ENCODE data around the gene NFKBIL1. TPM values are rescaled to one million over a fixed set of nuclear protein-coding genes. Genes with fewer than 3 reads are reported as not detected.

NFKBIL1 gene
- total and polyA plus RNA-seq, 4 donors = 3.3 to 9.6 (median 7.4) TPM

Small RNAs within 50 kb of the gene (small RNA-seq; reads per million reads assigned to genes)
- gene AL663061.1 = not detected
- 207 reads per million, percentile 98 among the genes with 10 or more reads in this experiment for gene SNORD117
- gene SNORD84 = not detected

Other genes starting within 250 kb of the NFKBIL1 start
Only the 30 nearest of the 31 such genes appear.
- gene HLA-B, start 190.4 kb upstream of the NFKBIL1 start, total RNA-seq = 100 to 1,000 TPM; 341 to 369 TPM
- gene HLA-B, start 190.4 kb upstream of the NFKBIL1 start, polyA plus RNA-seq = 100 to 1,000 TPM; 464 to 864 TPM
- 1 to 10 TPM; 3.3 to 9.1 TPM for gene MICA, start 144.0 kb upstream of the NFKBIL1 start, total RNA-seq
- 1 to 10 TPM; 3.2 to 5.0 TPM for gene MICA, start 144.0 kb upstream of the NFKBIL1 start, polyA plus RNA-seq
- 1 to 10 TPM; 1.8 to 4.9 TPM for gene MICB, start 49.5 kb upstream of the NFKBIL1 start, total RNA-seq
- gene MICB, start 49.5 kb upstream of the NFKBIL1 start, polyA plus RNA-seq = under 1 TPM; 0.19 to 0.66 TPM
- gene MCCD1, start 18.6 kb upstream of the NFKBIL1 start, total RNA-seq = under 1 TPM in 1 of 2 donors, not detected in 1; 0.56 TPM
- not detected for gene MCCD1, start 18.6 kb upstream of the NFKBIL1 start, polyA plus RNA-seq
- gene DDX39B, start 5.6 kb upstream of the NFKBIL1 start, total RNA-seq = 100 to 1,000 TPM; 151 to 254 TPM
- 100 to 1,000 TPM in 1 of 2 donors, 10 to 100 TPM in 1; 75.0 to 120 TPM for gene DDX39B, start 5.6 kb upstream of the NFKBIL1 start, polyA plus RNA-seq
- under 1 TPM; 0.14 to 0.17 TPM for gene ATP6V1G2, start 1.0 kb upstream of the NFKBIL1 start, total RNA-seq
- under 1 TPM; 0.35 to 0.36 TPM for gene ATP6V1G2, start 1.0 kb upstream of the NFKBIL1 start, polyA plus RNA-seq
- gene LTA, start 24.7 kb downstream of the NFKBIL1 start, total RNA-seq = not detected
- gene LTA, start 24.7 kb downstream of the NFKBIL1 start, polyA plus RNA-seq = under 1 TPM in 1 of 2 donors, not detected in 1; 0.05 TPM
- under 1 TPM; 0.19 to 0.42 TPM for gene TNF, start 28.0 kb downstream of the NFKBIL1 start, total RNA-seq
- gene TNF, start 28.0 kb downstream of the NFKBIL1 start, polyA plus RNA-seq = under 1 TPM in 1 of 2 donors, not detected in 1; 0.06 TPM
- gene LTB, start 34.8 kb downstream of the NFKBIL1 start, total RNA-seq = 1 to 10 TPM in 1 of 2 donors, under 1 TPM in 1; 0.67 to 5.3 TPM
- gene LTB, start 34.8 kb downstream of the NFKBIL1 start, polyA plus RNA-seq = 1 to 10 TPM; 1.4 to 1.7 TPM
- 10 to 100 TPM; 10.4 to 24.6 TPM for gene LST1, start 38.7 kb downstream of the NFKBIL1 start, total RNA-seq
- gene LST1, start 38.7 kb downstream of the NFKBIL1 start, polyA plus RNA-seq = 10 to 100 TPM; 11.6 to 15.3 TPM
- gene NCR3, start 45.4 kb downstream of the NFKBIL1 start, total RNA-seq = under 1 TPM in 1 of 2 donors, not detected in 1; 0.42 TPM
- gene NCR3, start 45.4 kb downstream of the NFKBIL1 start, polyA plus RNA-seq = under 1 TPM; 0.14 to 0.71 TPM
- 10 to 100 TPM; 12.2 to 46.8 TPM for gene AIF1, start 67.6 kb downstream of the NFKBIL1 start, total RNA-seq
- gene AIF1, start 67.6 kb downstream of the NFKBIL1 start, polyA plus RNA-seq = 10 to 100 TPM; 24.9 to 28.6 TPM
- gene PRRC2A, start 73.1 kb downstream of the NFKBIL1 start, total RNA-seq = 10 to 100 TPM; 27.2 to 31.9 TPM
- gene PRRC2A, start 73.1 kb downstream of the NFKBIL1 start, polyA plus RNA-seq = 10 to 100 TPM; 21.9 to 39.3 TPM
- gene BAG6, start 105.1 kb downstream of the NFKBIL1 start, total RNA-seq = 100 to 1,000 TPM; 109 to 119 TPM
- 100 to 1,000 TPM in 1 of 2 donors, 10 to 100 TPM in 1; 64.9 to 116 TPM for gene BAG6, start 105.1 kb downstream of the NFKBIL1 start, polyA plus RNA-seq
- 100 to 1,000 TPM in 1 of 2 donors, 10 to 100 TPM in 1; 89.8 to 164 TPM for gene APOM, start 108.3 kb downstream of the NFKBIL1 start, total RNA-seq
- 100 to 1,000 TPM; 182 to 587 TPM for gene APOM, start 108.3 kb downstream of the NFKBIL1 start, polyA plus RNA-seq
- 10 to 100 TPM in 1 of 2 donors, 1 to 10 TPM in 1; 8.1 to 10.8 TPM for gene C6orf47, start 113.2 kb downstream of the NFKBIL1 start, total RNA-seq
- 1 to 10 TPM; 2.0 to 6.7 TPM for gene C6orf47, start 113.2 kb downstream of the NFKBIL1 start, polyA plus RNA-seq
- 10 to 100 TPM in 1 of 2 donors, 1 to 10 TPM in 1; 8.7 to 13.9 TPM for gene GPANK1, start 117.4 kb downstream of the NFKBIL1 start, total RNA-seq
- gene GPANK1, start 117.4 kb downstream of the NFKBIL1 start, polyA plus RNA-seq = 10 to 100 TPM in 1 of 2 donors, 1 to 10 TPM in 1; 7.6 to 13.8 TPM
- gene CSNK2B, start 118.5 kb downstream of the NFKBIL1 start, total RNA-seq = 10 to 100 TPM; 58.1 to 60.5 TPM
- 100 to 1,000 TPM in 1 of 2 donors, 10 to 100 TPM in 1; 93.5 to 108 TPM for gene CSNK2B, start 118.5 kb downstream of the NFKBIL1 start, polyA plus RNA-seq
- gene LY6G5B, start 122.4 kb downstream of the NFKBIL1 start, total RNA-seq = 1 to 10 TPM; 1.4 to 5.9 TPM
- 1 to 10 TPM; 1.2 to 2.8 TPM for gene LY6G5B, start 122.4 kb downstream of the NFKBIL1 start, polyA plus RNA-seq
- gene LY6G5C, start 133.5 kb downstream of the NFKBIL1 start, total RNA-seq = 1 to 10 TPM in 1 of 2 donors, under 1 TPM in 1; 0.59 to 1.1 TPM
- gene LY6G5C, start 133.5 kb downstream of the NFKBIL1 start, polyA plus RNA-seq = 1 to 10 TPM; 1.1 to 2.5 TPM
- gene ABHD16A, start 155.7 kb downstream of the NFKBIL1 start, total RNA-seq = 10 to 100 TPM; 39.1 to 59.4 TPM
- 10 to 100 TPM; 26.6 to 30.8 TPM for gene ABHD16A, start 155.7 kb downstream of the NFKBIL1 start, polyA plus RNA-seq
- gene LY6G6F, start 159.3 kb downstream of the NFKBIL1 start, total RNA-seq = 1 to 10 TPM in 1 of 2 donors, under 1 TPM in 1; 0.08 to 3.2 TPM
- not detected for gene LY6G6F, start 159.3 kb downstream of the NFKBIL1 start, polyA plus RNA-seq
- gene LY6G6D, start 167.7 kb downstream of the NFKBIL1 start, total RNA-seq = not detected
- not detected for gene LY6G6D, start 167.7 kb downstream of the NFKBIL1 start, polyA plus RNA-seq
- gene LY6G6C, start 174.1 kb downstream of the NFKBIL1 start, total RNA-seq = not detected
- gene LY6G6C, start 174.1 kb downstream of the NFKBIL1 start, polyA plus RNA-seq = not detected
- 10 to 100 TPM in 1 of 2 donors, under 1 TPM in 1; 0.08 to 10.7 TPM for gene MPIG6B, start 175.8 kb downstream of the NFKBIL1 start, total RNA-seq
- under 1 TPM; 0.15 to 0.33 TPM for gene MPIG6B, start 175.8 kb downstream of the NFKBIL1 start, polyA plus RNA-seq
- 10 to 100 TPM; 23.8 to 31.4 TPM for gene DDAH2, start 181.7 kb downstream of the NFKBIL1 start, total RNA-seq
- 10 to 100 TPM; 19.8 to 22.6 TPM for gene DDAH2, start 181.7 kb downstream of the NFKBIL1 start, polyA plus RNA-seq
- 100 to 1,000 TPM in 1 of 2 donors, 10 to 100 TPM in 1; 56.5 to 124 TPM for gene CLIC1, start 188.9 kb downstream of the NFKBIL1 start, total RNA-seq
- gene CLIC1, start 188.9 kb downstream of the NFKBIL1 start, polyA plus RNA-seq = 10 to 100 TPM; 63.7 to 65.2 TPM
- 1 to 10 TPM; 5.9 to 6.4 TPM for gene MSH5, start 192.4 kb downstream of the NFKBIL1 start, total RNA-seq
- 1 to 10 TPM; 1.2 to 2.2 TPM for gene MSH5, start 192.4 kb downstream of the NFKBIL1 start, polyA plus RNA-seq
- 1 to 10 TPM in 1 of 2 donors, under 1 TPM in 1; 0.59 to 2.6 TPM for gene SAPCD1, start 215.0 kb downstream of the NFKBIL1 start, total RNA-seq
- under 1 TPM in 1 of 2 donors, not detected in 1; 0.68 TPM for gene SAPCD1, start 215.0 kb downstream of the NFKBIL1 start, polyA plus RNA-seq
- 1 to 10 TPM in 1 of 2 donors, under 1 TPM in 1; 0.17 to 2.0 TPM for gene VWA7, start 229.7 kb downstream of the NFKBIL1 start, total RNA-seq
- 1 to 10 TPM in 1 of 2 donors, under 1 TPM in 1; 0.81 to 1.0 TPM for gene VWA7, start 229.7 kb downstream of the NFKBIL1 start, polyA plus RNA-seq

Data from liver (tissue), 5 donors.